ENCODE data around the gene SLC11A1.

SLC11A1 gene

GRCh38 chr2:218394298-218395089, 12.4 kb downstream of the SLC11A1 start:
- TF ChIP-seq GATA3 (IDR thresholded peaks at IDR 0.05; ENCODE audit: low read depth, low read length) = no peak
- TF ChIP-seq GATA2 (IDR thresholded peaks at IDR 0.05; ENCODE audit: low read depth, low read length) = no peak

GRCh38 chr2:218395090-218395444, 13.0 kb downstream of the SLC11A1 start:
- TF ChIP-seq GATA3 (IDR thresholded peaks at IDR 0.05; ENCODE audit: low read depth, low read length) (no peak), GATA2 (IDR thresholded peaks at IDR 0.05; ENCODE audit: low read depth, low read length) (no peak)

GRCh38 chr2:218395456-218395825, 13.4 kb downstream of the SLC11A1 start:
- TF ChIP-seq GATA3 (IDR thresholded peaks at IDR 0.05; ENCODE audit: low read depth, low read length) (no peak), GATA2 (IDR thresholded peaks at IDR 0.05; ENCODE audit: low read depth, low read length) (no peak)

GRCh38 chr2:218395826-218396687, 14.0 kb downstream of the SLC11A1 start:
- TF ChIP-seq GATA3 (IDR thresholded peaks at IDR 0.05; ENCODE audit: low read depth, low read length) (no peak), GATA2 (IDR thresholded peaks at IDR 0.05; ENCODE audit: low read depth, low read length) (no peak)

- TF ChIP-seq GATA3 (IDR thresholded peaks at IDR 0.05; ENCODE audit: low read depth, low read length) = no peak
- no peak for TF ChIP-seq GATA2 (IDR thresholded peaks at IDR 0.05; ENCODE audit: low read depth, low read length)
These were observed 14.8 kb downstream of the SLC11A1 start for GRCh38 chr2:218396688-218397462.

- TF ChIP-seq GATA3 (IDR thresholded peaks at IDR 0.05; ENCODE audit: low read depth, low read length) = no peak
- no peak for TF ChIP-seq GATA2 (IDR thresholded peaks at IDR 0.05; ENCODE audit: low read depth, low read length)
These were observed 15.4 kb downstream of the SLC11A1 start for GRCh38 chr2:218397463-218397819.

- no peak for TF ChIP-seq GATA3 (IDR thresholded peaks at IDR 0.05; ENCODE audit: low read depth, low read length)
- no peak for TF ChIP-seq GATA2 (IDR thresholded peaks at IDR 0.05; ENCODE audit: low read depth, low read length)
These were observed 15.9 kb downstream of the SLC11A1 start for GRCh38 chr2:218397820-218398436.

GRCh38 chr2:218398437-218399390, 16.6 kb downstream of the SLC11A1 start:
- no peak for TF ChIP-seq GATA3 (IDR thresholded peaks at IDR 0.05; ENCODE audit: low read depth, low read length)
- no peak for TF ChIP-seq GATA2 (IDR thresholded peaks at IDR 0.05; ENCODE audit: low read depth, low read length)

- TF ChIP-seq GATA3 (IDR thresholded peaks at IDR 0.05; ENCODE audit: low read depth, low read length) = no peak
- no peak for TF ChIP-seq GATA2 (IDR thresholded peaks at IDR 0.05; ENCODE audit: low read depth, low read length)
These were observed 17.5 kb downstream of the SLC11A1 start, which contains the start of gene CTDSP1 for GRCh38 chr2:218399391-218400166. CTDSP1 (plus strand) TSS chr2:218399868; CDS start chr2:218400091, 223 bp downstream.

- no peak for TF ChIP-seq GATA2 (IDR thresholded peaks at IDR 0.05; ENCODE audit: low read depth, low read length)
- no peak for TF ChIP-seq GATA3 (IDR thresholded peaks at IDR 0.05; ENCODE audit: low read depth, low read length)
These were observed 18.3 kb downstream of the SLC11A1 start for GRCh38 chr2:218400167-218400929.

All from SH-SY5Y (cell line).